ENCODE results near the gene TMEM91. TPM values are rescaled to one million over a fixed set of nuclear protein-coding genes. Genes with fewer than 3 reads are reported as not detected.
A peak's percentile ranks its signal among the peaks of the same experiment; 100 is the strongest.

The TMEM91 gene
- total and polyA plus RNA-seq, 7 donors, result 0.46 to 47.1 (median 13.6) TPM

- H3K4me3 ChIP-seq, result peak overlapping the region; percentile 66 to 78 (median 69)
- H3K4me1 ChIP-seq, result peaks cover 0 to 24% (median 15%) of the 10 kb centered on the region in 4 donors
- peak overlapping the region; percentile 95 to 98 (median 95) for H3K27ac ChIP-seq
- H3K27me3 ChIP-seq, result no peaks in the 10 kb centered on the region
- no peaks in the 10 kb centered on the region for H3K9me3 ChIP-seq
- intact Hi-C loops (cut with DNase I), result no loop called here
- DNase-seq, result no peak
- no peak for TF ChIP-seq EP300 (IDR thresholded peaks at IDR 0.05)
- TF ChIP-seq POLR2A (IDR thresholded peaks at IDR 0.05), result no peak
- no peak for TF ChIP-seq POLR2AphosphoS5 (IDR thresholded peaks at IDR 0.05)
- TF ChIP-seq, protein P1, sequence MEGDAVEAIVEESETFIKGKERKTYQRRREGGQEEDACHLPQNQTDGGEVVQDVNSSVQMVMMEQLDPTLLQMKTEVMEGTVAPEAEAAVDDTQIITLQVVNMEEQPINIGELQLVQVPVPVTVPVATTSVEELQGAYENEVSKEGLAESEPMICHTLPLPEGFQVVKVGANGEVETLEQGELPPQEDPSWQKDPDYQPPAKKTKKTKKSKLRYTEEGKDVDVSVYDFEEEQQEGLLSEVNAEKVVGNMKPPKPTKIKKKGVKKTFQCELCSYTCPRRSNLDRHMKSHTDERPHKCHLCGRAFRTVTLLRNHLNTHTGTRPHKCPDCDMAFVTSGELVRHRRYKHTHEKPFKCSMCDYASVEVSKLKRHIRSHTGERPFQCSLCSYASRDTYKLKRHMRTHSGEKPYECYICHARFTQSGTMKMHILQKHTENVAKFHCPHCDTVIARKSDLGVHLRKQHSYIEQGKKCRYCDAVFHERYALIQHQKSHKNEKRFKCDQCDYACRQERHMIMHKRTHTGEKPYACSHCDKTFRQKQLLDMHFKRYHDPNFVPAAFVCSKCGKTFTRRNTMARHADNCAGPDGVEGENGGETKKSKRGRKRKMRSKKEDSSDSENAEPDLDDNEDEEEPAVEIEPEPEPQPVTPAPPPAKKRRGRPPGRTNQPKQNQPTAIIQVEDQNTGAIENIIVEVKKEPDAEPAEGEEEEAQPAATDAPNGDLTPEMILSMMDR (IDR thresholded peaks at IDR 0.05), result no peak
- no peaks in the 10 kb centered on the region for H3K36me3 ChIP-seq
- 50 to 52% methylated on average over 6 of the region's 6 CpGs for WGBS, 2 donors
Observed at GRCh38 chr19:41363371-41363752, 13.0 kb upstream of the TMEM91 start.

- TF ChIP-seq EP300 (IDR thresholded peaks at IDR 0.05) (peak in 1 of 4 donors; percentile 32), POLR2AphosphoS5 (IDR thresholded peaks at IDR 0.05) (peak; percentile 23 to 75 (median 68)), POLR2A (IDR thresholded peaks at IDR 0.05) (peak in 1 of 2 donors; percentile 20)
- TF ChIP-seq, protein P1 (IDR thresholded peaks at IDR 0.05), result no peak
- Histone ChIP-seq H3K4me1 (peaks cover 0 to 24% (median 15%) of the 10 kb centered on the region in 4 donors), H3K9me3 (no peaks in the 10 kb centered on the region), H3K27ac (peak within 1 kb of the TSS; percentile 95 to 98 (median 95)), H3K4me3 (peak within 1 kb of the TSS; percentile 66 to 78 (median 69)), H3K36me3 (no peaks in the 10 kb centered on the region), H3K27me3 (no peaks in the 10 kb centered on the region)
- 0 to 1% methylated on average over 56 of the region's 56 CpGs for WGBS, 2 donors
- peak; percentile 99 for DNase-seq
- intact Hi-C loops (cut with DNase I), result no loop called here
Observed at GRCh38 chr19:41363753-41364523, 12.4 kb upstream of the TMEM91 start, which contains the start of gene B9D2. Gene B9D2 (minus strand): TSS chr19:41364149. CDS start chr19:41363519, 630 bp downstream.

DNA sequence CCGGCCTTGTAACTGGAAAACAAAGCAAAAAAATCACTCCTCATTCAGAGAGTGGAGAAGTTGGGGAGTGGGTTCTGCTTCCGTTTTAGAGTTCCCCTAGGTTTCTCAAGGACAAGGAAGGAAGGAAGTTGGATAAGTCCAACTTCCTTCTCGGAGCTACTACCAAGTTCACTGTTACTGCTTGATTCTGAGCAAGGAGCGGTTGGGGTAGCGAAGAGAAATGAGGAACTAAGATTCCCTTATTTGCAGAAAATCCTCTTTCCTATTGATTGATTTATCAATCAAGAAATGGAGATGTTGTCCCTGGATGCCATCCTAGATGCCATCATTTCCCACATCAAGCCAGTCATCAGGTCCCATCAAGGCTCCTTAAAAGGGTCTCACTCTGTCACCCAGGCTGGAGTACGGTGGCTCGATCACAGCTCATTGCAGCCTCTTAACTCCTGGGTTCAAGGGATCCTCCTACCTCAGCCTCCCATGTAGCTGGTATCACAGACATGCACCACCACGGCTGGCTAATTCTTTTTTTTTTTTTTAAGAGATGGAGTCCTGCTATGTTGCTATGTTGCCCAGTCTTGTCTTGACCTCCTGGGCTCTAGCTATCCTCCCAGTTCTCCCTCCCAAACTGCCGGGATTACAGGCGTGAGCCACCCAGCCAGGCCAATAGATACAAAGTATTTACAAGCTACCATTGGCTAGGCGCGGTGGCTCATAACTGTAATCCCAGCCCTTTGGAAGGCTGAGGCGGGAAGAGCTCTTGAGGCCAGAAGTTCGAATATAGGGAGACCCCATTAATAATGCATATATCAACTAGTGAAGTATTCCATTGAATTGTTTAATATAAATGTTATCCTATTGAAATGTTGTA lies 11.6 kb upstream of the TMEM91 start:
- peak overlapping the region; percentile 66 to 78 (median 69) for H3K4me3 ChIP-seq
- WGBS, 2 donors, result 72 to 77% methylated on average over 14 of the region's 14 CpGs

DNA sequence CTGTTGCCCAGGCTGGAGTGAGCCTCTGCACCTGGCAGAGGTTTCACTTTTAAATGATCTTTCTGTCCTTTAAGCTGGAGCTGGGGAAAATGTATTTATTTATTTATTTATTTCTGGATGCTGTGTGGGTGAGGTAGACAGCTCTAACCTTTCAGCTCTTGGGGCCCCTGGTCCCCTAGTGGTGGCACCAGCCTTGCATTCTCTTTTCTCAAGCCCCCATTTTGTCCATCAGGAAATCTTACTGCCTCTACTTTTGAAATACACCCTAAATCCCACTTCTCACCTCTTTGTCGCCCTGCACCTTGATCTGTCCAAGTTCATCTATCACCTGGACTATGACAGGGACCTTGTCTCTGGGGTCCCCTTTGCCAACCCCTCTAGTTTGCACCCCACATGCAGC lies 10.2 kb upstream of the TMEM91 start:
- H3K4me1 ChIP-seq, result peaks cover 0 to 24% (median 15%) of the 10 kb centered on the region in 4 donors
- no peak overlapping the region for H3K4me3 ChIP-seq
- no peak for DNase-seq
- TF ChIP-seq POLR2A (IDR thresholded peaks at IDR 0.05) (no peak), POLR2AphosphoS5 (IDR thresholded peaks at IDR 0.05) (no peak), EP300 (IDR thresholded peaks at IDR 0.05) (no peak)
- TF ChIP-seq, protein P1 (IDR thresholded peaks at IDR 0.05), result no peak
- whole genome bisulfite sequencing, 2 donors, result 97 to 98% methylated on average over 1 of the region's 1 CpG
- intact Hi-C loops (cut with DNase I), result no loop called here
- H3K36me3 ChIP-seq, result no peaks in the 10 kb centered on the region
- no peaks in the 10 kb centered on the region for H3K27me3 ChIP-seq
- no peak overlapping the region for H3K27ac ChIP-seq
- H3K9me3 ChIP-seq, result no peaks in the 10 kb centered on the region

More for the DNA sequence above, 11.6 kb upstream of the TMEM91 start:
- Histone ChIP-seq H3K36me3 (no peaks in the 10 kb centered on the region), H3K27ac (peak overlapping the region; percentile 95 to 98 (median 95)), H3K9me3 (no peaks in the 10 kb centered on the region), H3K4me1 (peaks cover 0 to 24% (median 15%) of the 10 kb centered on the region in 4 donors), H3K27me3 (no peaks in the 10 kb centered on the region)
- DNase-seq, result no peak
- intact Hi-C loops (cut with DNase I), result no loop called here
- TF ChIP-seq, protein P1 (IDR thresholded peaks at IDR 0.05), result no peak
- TF ChIP-seq EP300 (IDR thresholded peaks at IDR 0.05), result no peak
- no peak for TF ChIP-seq POLR2AphosphoS5 (IDR thresholded peaks at IDR 0.05)
- no peak for TF ChIP-seq POLR2A (IDR thresholded peaks at IDR 0.05)

Data from sigmoid colon (tissue), 7 donors.